Stomach (tissue), 4 donors: Measurements from ENCODE around the gene SLC13A2.

Experiments used
- CTCF ChIP-seq, 7 experiments: fragments of 450-650 bp in 4 of 7; fragments of 200-600 bp in 3 of 7; sonication (generic) in 3 of 7; IDR thresholded peaks; one replicate each; pipeline ENCODE4 v1.5.1; 2016 to 2019; ENCODE audit warnings: antibody characterized with exemption in 7 of 7, control low read depth in 2 of 7, mild to moderate bottlenecking in 1 of 7
- EP300 ChIP-seq: sonication (generic); formaldehyde crosslinking; IDR thresholded peaks from one replicate; pipeline ENCODE4 v1.6.1; 2017; ENCODE audit warnings: antibody characterized with exemption
- POLR2AphosphoS5 ChIP-seq, 3 donors: sonication (generic); formaldehyde crosslinking; IDR thresholded peaks; one replicate each; pipeline ENCODE4 v1.6.1; 2016; ENCODE audit warnings: antibody characterized with exemption in 3 of 3

- TF ChIP-seq EP300 (no peak), POLR2AphosphoS5 (IDR thresholded peaks at IDR 0.05) (no peak), CTCF (IDR thresholded peaks at IDR 0.05) (no peak)
Observed at GRCh38 chr17:28506763-28507487, 33.5 kb downstream of the SLC13A2 start.
